Measurements from ENCODE around the gene IFT122. TPM values are rescaled to one million over a fixed set of nuclear protein-coding genes. Genes with fewer than 3 reads are reported as not detected.
A peak's percentile ranks its signal among the peaks of the same experiment; 100 is the strongest.

The IFT122 gene
- total RNA-seq, 1 donor from 2014 or later: 19.2 TPM

DNA sequence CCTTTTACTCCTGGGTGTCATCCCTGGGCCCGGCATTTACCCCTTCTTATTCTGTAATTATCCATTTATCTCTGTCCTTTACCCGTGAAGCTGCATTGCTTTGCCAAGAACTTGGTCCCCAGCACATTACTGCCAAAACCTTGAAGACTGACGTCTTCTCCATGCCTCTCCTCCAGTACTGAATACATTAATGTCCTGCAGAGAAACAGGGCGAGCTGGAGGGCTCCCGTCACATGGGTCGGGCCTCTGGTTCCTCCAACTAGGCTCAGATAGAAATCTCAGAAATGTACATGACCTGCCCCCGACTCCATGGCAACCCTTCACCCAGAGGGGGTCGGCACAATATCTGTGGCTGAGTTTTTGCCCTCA lies 12.0 kb upstream of the IFT122 start:
- peak overlapping the region; percentile 83 for H3K27ac Mint-ChIP-seq
- H3K27me3 Mint-ChIP-seq: no peaks in the 10 kb centered on the region
- peaks cover 59% of the 10 kb centered on the region for H3K4me1 Mint-ChIP-seq
- no peak for DNase-seq
- H3K9me3 Mint-ChIP-seq: peaks cover 3% of the 10 kb centered on the region
- no peak for ATAC-seq (ENCODE audit: low read depth)
- ChIA-PET CTCF (interaction anchor here (0.6 to 1.0 kb wide), 2 partner anchors 12 to 28 kb away, joined by 3 to 4 read pairs; partner anchors contain the start of genes IFT122 and MBD4), POLR2A (interaction anchor here (1.1 to 4.3 kb wide), 3 partner anchors 12 to 22 kb away, joined by 3 to 59 read pairs (median 5); partner anchors contain the start of genes IFT122 and MBD4)
- TF ChIP-seq CTCF (IDR thresholded peaks at IDR 0.05): no peak
- H3K4me3 Mint-ChIP-seq: peak overlapping the region; percentile 85
- intact Hi-C loops (cut with micrococcal nuclease): loop anchor here (1.0 to 2.0 kb wide), 3 partner anchors 12 to 45 kb away; partner anchors contain the start of gene IFT122
- H3K36me3 Mint-ChIP-seq (ENCODE audit: low read depth): peaks cover 38% of the 10 kb centered on the region

DNA sequence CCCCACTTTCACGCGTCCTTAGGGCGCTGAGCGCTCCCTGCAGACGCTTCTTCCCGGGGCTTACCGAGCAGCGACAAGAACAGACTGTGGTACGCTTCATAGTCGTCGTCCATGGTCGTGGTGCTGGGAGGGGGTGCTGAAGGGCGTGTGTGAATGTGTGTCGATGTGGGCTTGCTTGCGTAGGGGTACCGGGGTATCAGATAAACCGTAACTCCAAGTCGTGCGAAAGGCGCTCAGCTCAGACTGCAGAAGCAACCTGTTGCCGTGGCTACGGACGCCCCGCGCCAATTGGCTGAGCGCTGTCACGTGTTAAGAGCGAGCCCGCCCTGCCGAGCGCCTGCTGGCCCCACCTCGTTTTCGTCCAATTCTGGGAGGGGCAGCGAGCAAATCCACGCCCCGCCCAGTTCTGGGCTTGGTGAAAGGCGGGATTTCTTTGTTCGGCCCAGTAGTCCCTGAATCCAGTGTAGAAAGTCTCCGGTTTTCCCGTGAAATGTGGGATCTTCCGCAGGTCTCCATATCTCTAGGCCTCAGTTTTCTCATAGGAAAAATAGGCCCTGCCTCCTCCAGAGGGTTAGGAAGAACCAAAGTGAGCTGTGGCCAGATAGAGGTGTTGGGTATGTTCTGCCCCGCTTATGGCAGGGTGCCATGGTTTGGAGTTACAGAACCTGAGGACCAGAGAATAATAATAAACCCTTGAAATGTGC lies 11.5 kb upstream of the IFT122 start, which contains the start of gene EFCAB12:
Gene EFCAB12 (minus strand): TSS at position 261 of the 704 bp plus-strand sequence. CDS start 148 bp downstream, at position 113.
- ATAC-seq (ENCODE audit: low read depth): peak; percentile 91
- Mint-ChIP-seq H3K27me3 (no peaks in the 10 kb centered on the region), H3K27ac (peak within 1 kb of the TSS; percentile 83), H3K4me1 (peaks cover 64% of the 10 kb centered on the region), H3K4me3 (peak within 1 kb of the TSS; percentile 85), H3K36me3 (ENCODE audit: low read depth) (peaks cover 44% of the 10 kb centered on the region), H3K9me3 (peaks cover 3% of the 10 kb centered on the region)
- no peak for TF ChIP-seq CTCF (IDR thresholded peaks at IDR 0.05)
- POLR2A ChIA-PET: interaction anchor here (0.9 to 4.3 kb wide), 4 partner anchors 11 to 683 kb away, joined by 3 to 59 read pairs (median 7); partner anchors contain the start of genes IFT122 and MBD4
- CTCF ChIA-PET: interaction anchor here (0.6 to 1.3 kb wide), 3 partner anchors 11 to 53 kb away, joined by 3 to 5 read pairs (median 4); partner anchors contain the start of genes IFT122 and MBD4
- intact Hi-C loops (cut with micrococcal nuclease): loop anchor here (1.0 to 2.0 kb wide), 3 partner anchors 12 to 46 kb away; partner anchors contain the start of gene IFT122
- DNase-seq: peak; percentile 83

GRCh38 chr3:129429080-129429451 lies 11.0 kb upstream of the IFT122 start:
- peaks cover 64% of the 10 kb centered on the region for H3K4me1 Mint-ChIP-seq
- no peaks in the 10 kb centered on the region for H3K27me3 Mint-ChIP-seq
- CTCF ChIA-PET: interaction anchor here (0.6 to 1.3 kb wide), 2 partner anchors 46 to 54 kb away, joined by 3 to 5 read pairs; no protein-coding TSS in a partner anchor
- POLR2A ChIA-PET: interaction anchor here (0.7 to 4.3 kb wide), 4 partner anchors 11 to 1461 kb away, joined by 3 to 59 read pairs (median 7); partner anchors contain the start of genes IFT122 and MBD4
- peaks cover 3% of the 10 kb centered on the region for H3K9me3 Mint-ChIP-seq
- no peak for DNase-seq
- intact Hi-C loops (cut with micrococcal nuclease): loop anchor here (2.0 kb wide), 1 partner anchor 46 kb away; no protein-coding TSS in a partner anchor
- peak overlapping the region; percentile 83 for H3K27ac Mint-ChIP-seq
- peak overlapping the region; percentile 85 for H3K4me3 Mint-ChIP-seq
- TF ChIP-seq CTCF (IDR thresholded peaks at IDR 0.05): no peak
- H3K36me3 Mint-ChIP-seq (ENCODE audit: low read depth): peaks cover 49% of the 10 kb centered on the region
- no peak for ATAC-seq (ENCODE audit: low read depth)

- Mint-ChIP-seq H3K9me3 (no peaks in the 10 kb centered on the region), H3K4me3 (no peak overlapping the region), H3K4me1 (peaks cover 63% of the 10 kb centered on the region), H3K27ac (peak overlapping the region; percentile 83), H3K27me3 (no peaks in the 10 kb centered on the region), H3K36me3 (ENCODE audit: low read depth) (peaks cover 49% of the 10 kb centered on the region)
- ChIA-PET CTCF (interaction anchor here (1.3 kb wide), 1 partner anchor 46 kb away, joined by 5 read pairs; no protein-coding TSS in a partner anchor), POLR2A (interaction anchor here (0.7 to 4.3 kb wide), 2 partner anchors 10 to 1460 kb away, joined by 3 to 59 read pairs; partner anchors contain the start of genes IFT122 and MBD4)
- TF ChIP-seq CTCF (IDR thresholded peaks at IDR 0.05): no peak
- intact Hi-C loops (cut with micrococcal nuclease): loop anchor here (2.0 kb wide), 1 partner anchor 47 kb away; no protein-coding TSS in a partner anchor
- DNase-seq (no peak), ATAC-seq (ENCODE audit: low read depth) (no peak)
These were observed 10.4 kb upstream of the IFT122 start for GRCh38 chr3:129429602-129430001.

DNA sequence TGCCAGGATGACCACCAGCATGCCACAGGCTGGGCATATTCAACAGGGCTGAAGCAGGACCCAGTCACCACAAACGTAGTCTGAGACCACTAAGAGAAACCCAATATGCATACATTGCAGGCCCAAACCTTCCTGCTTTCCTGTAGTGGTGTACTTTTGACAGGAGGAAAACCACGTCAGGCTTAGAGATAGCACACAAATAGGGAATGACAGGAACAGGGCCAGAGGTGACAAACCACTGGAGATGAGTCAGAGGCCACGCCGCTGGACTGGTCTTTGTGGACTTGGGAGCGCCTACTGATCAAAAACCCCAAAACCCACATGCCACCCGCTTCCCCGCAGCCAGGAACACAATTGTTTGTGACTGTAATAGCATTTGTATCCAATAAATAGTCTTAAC lies 8.0 kb upstream of the IFT122 start:
- H3K36me3 Mint-ChIP-seq (ENCODE audit: low read depth): peaks cover 69% of the 10 kb centered on the region
- no peak for TF ChIP-seq CTCF (IDR thresholded peaks at IDR 0.05)

More for the DNA sequence above, 8.0 kb upstream of the IFT122 start:
- Mint-ChIP-seq H3K27ac (peak overlapping the region; percentile 41), H3K4me1 (peaks cover 74% of the 10 kb centered on the region), H3K4me3 (no peak overlapping the region), H3K9me3 (no peaks in the 10 kb centered on the region), H3K27me3 (no peaks in the 10 kb centered on the region)
- DNase-seq (no peak), ATAC-seq (ENCODE audit: low read depth) (no peak)
- ChIA-PET POLR2A (interaction anchor here (1.5 kb wide), 1 partner anchor 32 kb away, joined by 3 read pairs; no protein-coding TSS in a partner anchor), CTCF (no interaction called here)
- intact Hi-C loops (cut with micrococcal nuclease): no loop called here
